ENCODE results near the gene RPL39L. TPM values are rescaled to one million over a fixed set of nuclear protein-coding genes. Genes with fewer than 3 reads are reported as not detected.

The RPL39L gene
- total RNA-seq, 1 donor, result 24.2 TPM

Other genes with a start within 250 kb of the RPL39L start
- 1.3 and 1.6 TPM in 2 replicates for gene ST6GAL1, start 209.0 kb downstream of the RPL39L start, total RNA-seq
- gene RTP1, start 58.0 kb upstream of the RPL39L start, total RNA-seq, result not detected in 2 replicates
- gene MASP1, start 152.2 kb upstream of the RPL39L start, total RNA-seq, result 198 and 209 TPM in 2 replicates
- gene RTP4, start 228.9 kb upstream of the RPL39L start, total RNA-seq, result 2.6 and 3.9 TPM in 2 replicates

All from fibroblast of villous mesenchyme (primary cell).